IPS-15b (cell line): ENCODE results near the gene MAP2K5.

Source experiments
- H3K27me3 ChIP-seq: one replicate; pipeline ENCODE4 v1.6.1; 2013; ENCODE audit warnings: low read length; ENCODE audit not compliant: control insufficient read depth, insufficient read depth
- H3K36me3 ChIP-seq: one replicate; pipeline ENCODE4 v1.6.1; 2013; ENCODE audit warnings: low read length; ENCODE audit not compliant: control insufficient read depth, insufficient read depth
- H3K4me1 ChIP-seq: one replicate; pipeline ENCODE4 v1.6.1; 2013; ENCODE audit warnings: mild to moderate bottlenecking, low read length; ENCODE audit not compliant: control insufficient read depth, insufficient read depth
- H3K4me3 ChIP-seq: one replicate; pipeline ENCODE4 v1.5.1; 2013; ENCODE audit warnings: low read depth, low read length
- H3K9ac ChIP-seq: one replicate; pipeline ENCODE4 v1.6.1; 2013; ENCODE audit warnings: low read depth, mild to moderate bottlenecking, low read length
- H3K9me3 ChIP-seq: one replicate; pipeline ENCODE4 v1.6.1; 2013; ENCODE audit warnings: mild to moderate bottlenecking, low read length; ENCODE audit not compliant: control insufficient read depth, insufficient read depth

Gene MAP2K5

GRCh38 chr15:67852418-67852817, 309.9 kb downstream of the MAP2K5 start:
- Histone ChIP-seq H3K4me1 (peaks cover 29% of the 10 kb centered on the region), H3K36me3 (no peaks in the 10 kb centered on the region), H3K4me3 (no peak overlapping the region), H3K9ac (no peak overlapping the region), H3K9me3 (no peaks in the 10 kb centered on the region), H3K27me3 (no peaks in the 10 kb centered on the region)

- H3K4me1 ChIP-seq: peaks cover 26% of the 10 kb centered on the region
- H3K36me3 ChIP-seq: no peaks in the 10 kb centered on the region
- H3K4me3 ChIP-seq: no peak overlapping the region
- no peak overlapping the region for H3K9ac ChIP-seq
- no peaks in the 10 kb centered on the region for H3K27me3 ChIP-seq
- no peaks in the 10 kb centered on the region for H3K9me3 ChIP-seq
Observed at GRCh38 chr15:67853454-67853853, 311.0 kb downstream of the MAP2K5 start.

GRCh38 chr15:67854358-67854757, 311.9 kb downstream of the MAP2K5 start:
- peaks cover 24% of the 10 kb centered on the region for H3K4me1 ChIP-seq

GRCh38 chr15:67855842-67856241, 313.3 kb downstream of the MAP2K5 start:
- H3K4me1 ChIP-seq: peaks cover 24% of the 10 kb centered on the region
- no peak overlapping the region for H3K4me3 ChIP-seq
- H3K27me3 ChIP-seq: no peaks in the 10 kb centered on the region
- H3K9me3 ChIP-seq: no peaks in the 10 kb centered on the region
- peak overlapping the region; percentile 4 for H3K9ac ChIP-seq
- H3K36me3 ChIP-seq: no peaks in the 10 kb centered on the region

More at GRCh38 chr15:67854358-67854757, 311.9 kb downstream of the MAP2K5 start:
- Histone ChIP-seq H3K36me3 (no peaks in the 10 kb centered on the region), H3K9ac (no peak overlapping the region), H3K4me3 (no peak overlapping the region), H3K9me3 (no peaks in the 10 kb centered on the region), H3K27me3 (no peaks in the 10 kb centered on the region)
